Endothelial cell of umbilical vein (primary cell): ENCODE results near the gene IFITM2. TPM values are rescaled to one million over a fixed set of nuclear protein-coding genes. Genes with fewer than 3 reads are reported as not detected.

Experiments
- BruUV-seq: library from RNA; stranded (reverse); fragments of 400-500 nt; replicated peaks from 2 replicates; lab custom pipeline; 2021; lab: Mats Ljungman, UMichigan
- CTCF ChIA-PET: fragments of 300-600, 350-600 bp; sonication (Branson Sonifier 250); formaldehyde crosslinking; loops from one replicate; lab custom pipeline; 2021; ENCODE audit warnings: antibody characterized with exemption, inconsistent platforms; lab: Charles Lee
- POLR2A ChIA-PET: fragments of 300-600, 350-600 bp; sonication (Branson Sonifier 250); formaldehyde crosslinking; loops from one replicate; lab custom pipeline; 2021; ENCODE audit warnings: antibody characterized with exemption, inconsistent platforms; lab: Charles Lee
- DNase-seq: peaks from one replicate; pipeline ENCODE4 v3.0.0-alpha.2; 2011; ENCODE audit warnings: low read depth, low spot score
- FAIRE-seq: peaks from 2 replicates; lab custom pipeline; 2011; peaks lifted over from hg19 to GRCh38; lab: Jason Lieb, UNC
- H2AFZ ChIP-seq: 2 replicates; pipeline ENCODE4 v1.6.0; 2012; ENCODE audit warnings: low read depth, low read length, control low read depth, inconsistent platforms
- H3K27ac ChIP-seq: 2 replicates; pipeline ENCODE4 v1.5.1; 2011; ENCODE audit warnings: low read depth, mild to moderate bottlenecking, control low read depth, low read length, moderate library complexity; ENCODE audit not compliant: insufficient read depth
- H3K27me3 ChIP-seq, 2 experiments: 2 replicates each; pipeline versions ENCODE4 v1.6.0 to v1.6.1; 2011; ENCODE audit warnings: low read length in 2 of 2, mixed read lengths in 1 of 2; ENCODE audit not compliant: control insufficient read depth in 2 of 2, insufficient read depth in 2 of 2
- H3K36me3 ChIP-seq, 2 experiments: 2 replicates in 1 of 2; 3 replicates in 1 of 2; pipeline ENCODE4 v1.5.1; 2011; ENCODE audit warnings: low read length in 2 of 2, mild to moderate bottlenecking in 1 of 2, moderate library complexity in 1 of 2; ENCODE audit not compliant: control insufficient read depth in 2 of 2, insufficient read depth in 2 of 2; ENCODE audit errors: extremely low read depth in 1 of 2
- H3K4me1 ChIP-seq: 3 replicates; pipeline ENCODE4 v1.5.1; 2011; ENCODE audit warnings: mild to moderate bottlenecking, low read length; ENCODE audit not compliant: control insufficient read depth, insufficient read depth; ENCODE audit errors: extremely low read depth
- H3K4me2 ChIP-seq: 2 replicates; pipeline ENCODE4 v1.6.1; 2011; ENCODE audit warnings: low read length, control low read depth, mixed read lengths; ENCODE audit not compliant: insufficient read depth
- H3K4me3 ChIP-seq, 3 experiments: fragments of 200-600 bp in 1 of 3; sonication (generic), shearing (Covaris generic) in 1 of 3; replicated peaks in 1 of 3; 2 replicates each; pipeline ENCODE4 v1.5.1; 2011 to 2016; ENCODE audit warnings: control low read depth in 3 of 3, low read length in 3 of 3, mild to moderate bottlenecking in 2 of 3, inconsistent platforms in 1 of 3, low read depth in 1 of 3, moderate library complexity in 1 of 3; ENCODE audit not compliant: insufficient read depth in 1 of 3
- H3K79me2 ChIP-seq: 2 replicates; pipeline ENCODE4 v1.6.0; 2012; ENCODE audit warnings: low read length, inconsistent platforms; ENCODE audit not compliant: control insufficient read depth, insufficient read depth
- H3K9ac ChIP-seq: replicated peaks from 2 replicates; pipeline ENCODE3; 2011; ENCODE audit warnings: low read length, control low read depth; ENCODE audit not compliant: insufficient read depth; ENCODE audit errors: extremely low read depth
- H3K9me1 ChIP-seq: replicated peaks from 3 replicates; pipeline ENCODE4 v1.6.0; 2011; ENCODE audit warnings: mild to moderate bottlenecking, low read length; ENCODE audit not compliant: control insufficient read depth, insufficient read depth; ENCODE audit errors: extremely low read depth
- H3K9me3 ChIP-seq: replicated peaks from 2 replicates; pipeline ENCODE4 v1.5.1; 2012; ENCODE audit warnings: low read length, inconsistent platforms; ENCODE audit not compliant: control insufficient read depth, insufficient read depth
- H4K20me1 ChIP-seq: replicated peaks from 2 replicates; pipeline ENCODE3; 2011; ENCODE audit warnings: mild to moderate bottlenecking, low read length; ENCODE audit not compliant: control insufficient read depth, insufficient read depth; ENCODE audit errors: extremely low read depth
- CTCF ChIP-seq, 2 donors: IDR thresholded peaks; 1 replicate in 1 of 2; 2 replicates in 1 of 2; pipeline ENCODE4 v1.5.1; 2011; ENCODE audit warnings: low read length in 2 of 2, mild to moderate bottlenecking in 2 of 2, moderate library complexity in 2 of 2, control low read depth in 1 of 2, inconsistent platforms in 1 of 2, low read depth in 1 of 2; ENCODE audit not compliant: insufficient read depth in 1 of 2; ENCODE audit errors: extremely low read depth in 1 of 2
- EZH2 ChIP-seq: IDR thresholded peaks from 2 replicates; pipeline ENCODE4 v1.6.1; 2012; ENCODE audit warnings: borderline replicate concordance, low read depth, mild to moderate bottlenecking, moderate library complexity, low read length, inconsistent platforms; ENCODE audit not compliant: severe bottlenecking
- FOS ChIP-seq: IDR thresholded peaks from 2 replicates; pipeline ENCODE4 v1.6.1; 2011; ENCODE audit warnings: mild to moderate bottlenecking, low read length, moderate library complexity, borderline replicate concordance; ENCODE audit not compliant: insufficient read depth
- GATA2 ChIP-seq: IDR thresholded peaks from 2 replicates; pipeline ENCODE4 v1.7.0; 2011; ENCODE audit warnings: low read depth, mild to moderate bottlenecking, moderate library complexity, mixed read lengths, low read length; ENCODE audit not compliant: insufficient read length, insufficient read depth
- JUN ChIP-seq: IDR thresholded peaks from 2 replicates; pipeline ENCODE4 v1.6.1; 2011; ENCODE audit warnings: borderline replicate concordance, low read depth; ENCODE audit not compliant: insufficient read length, insufficient read depth
- MAX ChIP-seq: IDR thresholded peaks from 2 replicates; pipeline ENCODE4 v1.6.1; 2011; ENCODE audit not compliant: insufficient read depth, insufficient read length
- MYC ChIP-seq: IDR thresholded peaks from one replicate; pipeline ENCODE4 v1.6.1; 2011; ENCODE audit warnings: mild to moderate bottlenecking, low read depth, low read length
- POLR2A ChIP-seq: IDR thresholded peaks from 2 replicates; pipeline ENCODE4 v1.6.1; 2012; ENCODE audit warnings: low read depth, mild to moderate bottlenecking, control low read depth, low read length
- POLR2AphosphoS5 ChIP-seq: IDR thresholded peaks from 2 replicates; pipeline ENCODE4 v1.6.1; 2012; ENCODE audit warnings: low read depth, mild to moderate bottlenecking, control low read depth, low read length, moderate library complexity; ENCODE audit not compliant: insufficient read depth
- dilution Hi-C: fragments of 300-500 bp; cut with MboI; formaldehyde crosslinking; loops from one replicate; pipeline ENCODE4 v1.15.0; 2019; ENCODE audit warnings: low sequenced_read_pairs; ENCODE audit not compliant: extremely low pct_ligation_motif_present
- intact Hi-C: fragments of 100-400 bp; cut with micrococcal nuclease; formaldehyde crosslinking; loops from one replicate; pipeline ENCODE4 v1.10.0; 2022
- polyA plus RNA-seq, 4 experiments: library from polyadenylated mRNA; depleted of rRNA in 3 of 4; stranded (reverse) in 3 of 4; unstranded in 1 of 4; fragments of >200 nt; gene quantifications; 2 replicates each; pipeline versions ENCODE4 v1.2.1 to v1.2.3, GENCODE V29; 2011 to 2012; ENCODE audit warnings: missing spikeins in 1 of 4
- total RNA-seq: library from RNA; stranded (reverse); gene quantifications from 2 replicates; pipeline ENCODE4 v1.2.3, GENCODE V29; 2021

Gene IFITM2
- total and polyA plus RNA-seq, 2 donors (not counting 3 experiments of a cell fraction or from before 2014, with no cell fraction given) = 219 to 1,135 TPM

- H3K79me2 ChIP-seq = no peaks in the 10 kb centered on the region
- DNase-seq (no peak), FAIRE-seq (no peak)
- no peaks in the 10 kb centered on the region for H3K9me1 ChIP-seq
- H3K36me3 ChIP-seq = no peaks in the 10 kb centered on the region
- no peak overlapping the region for H3K9ac ChIP-seq
- H3K4me3 ChIP-seq = no peak overlapping the region
- no peak overlapping the region for H3K27ac ChIP-seq
- H3K4me2 ChIP-seq = no peak overlapping the region
- BruUV-seq = no TSS peak
- dilution Hi-C loops (no loop called here), intact Hi-C loops (no loop called here)
- CTCF ChIA-PET = interaction anchor here (0.8 to 2.3 kb wide), 4 partner anchors 8 to 15 kb away, joined by 3 to 6 read pairs (median 4); no protein-coding TSS in a partner anchor
- H4K20me1 ChIP-seq = no peaks in the 10 kb centered on the region
- H2AFZ ChIP-seq = no peak overlapping the region
- TF ChIP-seq EZH2 (no peak), FOS (no peak), CTCF (IDR thresholded peaks at IDR 0.05; ENCODE audit: extremely low read depth in 1 of 2, insufficient read depth in 1 of 2, low read depth in 1 of 2, low read length in 2 of 2) (no peak), MAX (no peak), JUN (no peak), POLR2AphosphoS5 (no peak), GATA2 (no peak), POLR2A (no peak), MYC (no peak)
- H3K9me3 ChIP-seq = no peaks in the 10 kb centered on the region
- H3K27me3 ChIP-seq = peaks cover under 1 to 3% of the 10 kb centered on the region in 2 experiments
- POLR2A ChIA-PET = interaction anchor here (1.4 kb wide), 1 partner anchor 15 kb away, joined by 13 read pairs; no protein-coding TSS in a partner anchor
- H3K4me1 ChIP-seq = peaks cover 8% of the 10 kb centered on the region
Observed at GRCh38 chr11:340539-341512, 33.2 kb downstream of the IFITM2 start.
